SK-N-SH (cell line): ENCODE results near the gene CEP112. TPM values are rescaled to one million over a fixed set of nuclear protein-coding genes. Genes with fewer than 3 reads are reported as not detected.

ENCODE experiments used
- CTCF ChIA-PET: fragments of 300-600, 350-600 bp; formaldehyde crosslinking; extraction: SDS; loops from one replicate; lab custom pipeline; 2021; lab: Yijun Ruan, JAX
- POLR2A ChIA-PET: fragments of 350-600 bp; sonication (Branson Sonifier 250); formaldehyde crosslinking; extraction: SDS; loops from one replicate; lab custom pipeline; 2020; ENCODE audit warnings: antibody characterized with exemption, inconsistent platforms; lab: Yijun Ruan, JAX
- DNase-seq: peaks from one replicate; pipeline ENCODE4 v3.0.0; 2012
- H2AFZ ChIP-seq: fragments of 200-600 bp; sonication (generic); 2 replicates; pipeline ENCODE4 v1.8.1; 2016; ENCODE audit warnings: antibody characterized with exemption, mild to moderate bottlenecking, low read depth
- H3F3A ChIP-seq: fragments of 200-600 bp; sonication (generic); replicated peaks from 2 replicates; pipeline ENCODE3; 2016; ENCODE audit warnings: antibody characterized with exemption, mild to moderate bottlenecking; ENCODE audit not compliant: insufficient read depth
- H3K27ac ChIP-seq, 2 experiments: fragments of 200-500 bp in 1 of 2; fragments of 200-600 bp in 1 of 2; sonication (Bioruptor generic) in 1 of 2; sonication (generic), shearing (Covaris generic) in 1 of 2; 2 replicates each; pipeline versions ENCODE4 v1.5.1 to v1.6.1; 2014 to 2016; ENCODE audit warnings: low read depth in 2 of 2, inconsistent platforms in 1 of 2, low read length in 1 of 2, mild to moderate bottlenecking in 1 of 2, mixed read lengths in 1 of 2
- H3K27me3 ChIP-seq: fragments of 200-600 bp; sonication (generic), shearing (Covaris generic); 2 replicates; pipeline ENCODE4 v1.6.1; 2016; ENCODE audit warnings: mixed run types; ENCODE audit not compliant: insufficient read depth
- H3K36me3 ChIP-seq, 2 experiments: fragments of 200-500 bp in 1 of 2; fragments of 200-600 bp in 1 of 2; sonication (Bioruptor generic) in 1 of 2; sonication (generic) in 1 of 2; replicated peaks in 1 of 2; 2 replicates each; pipeline versions ENCODE3 to v1.5.1; 2014 to 2016; ENCODE audit warnings: low read length in 1 of 2, mild to moderate bottlenecking in 1 of 2; ENCODE audit not compliant: insufficient read depth in 2 of 2, control insufficient read depth in 1 of 2
- H3K4me1 ChIP-seq, 2 experiments: fragments of 200-500 bp in 1 of 2; fragments of 200-600 bp in 1 of 2; sonication (Bioruptor generic) in 1 of 2; sonication (generic), shearing (Covaris generic) in 1 of 2; 2 replicates each; pipeline versions ENCODE4 v1.5.1 to v1.6.1; 2014 to 2016; ENCODE audit warnings: low read depth in 1 of 2, low read length in 1 of 2, mixed run types in 1 of 2; ENCODE audit not compliant: insufficient read depth in 2 of 2, control insufficient read depth in 1 of 2
- H3K4me2 ChIP-seq: fragments of 200-600 bp; sonication (generic), shearing (Covaris generic); 2 replicates; pipeline ENCODE4 v1.6.1; 2017; ENCODE audit warnings: mixed run types
- H3K4me3 ChIP-seq, 2 experiments: fragments of 200-500 bp in 1 of 2; fragments of 200-600 bp in 1 of 2; sonication (Bioruptor generic) in 1 of 2; sonication (generic), shearing (Covaris generic) in 1 of 2; 2 replicates each; pipeline versions ENCODE4 v1.5.1 to v1.8.1; 2014 to 2016; ENCODE audit warnings: low read depth in 2 of 2, inconsistent platforms in 1 of 2, low read length in 1 of 2, mild to moderate bottlenecking in 1 of 2, mixed read lengths in 1 of 2, moderate library complexity in 1 of 2
- H3K79me2 ChIP-seq: fragments of 200-600 bp; sonication (generic); 2 replicates; pipeline ENCODE4 v1.8.1; 2017; ENCODE audit warnings: mild to moderate bottlenecking; ENCODE audit not compliant: insufficient read depth
- H3K9ac ChIP-seq: fragments of 200-600 bp; sonication (generic); 2 replicates; pipeline ENCODE4 v1.6.1; 2017; ENCODE audit warnings: mixed run types
- H3K9me2 ChIP-seq: fragments of 200-600 bp; sonication (generic); 2 replicates; pipeline ENCODE4 v1.6.1; 2017; ENCODE audit warnings: mixed run types
- H3K9me3 ChIP-seq: fragments of 200-600 bp; sonication (generic); 2 replicates; pipeline ENCODE4 v1.6.1; 2017; ENCODE audit warnings: mixed run types, mild to moderate bottlenecking, moderate library complexity
- H4K20me1 ChIP-seq: fragments of 200-600 bp; sonication (generic); 2 replicates; pipeline ENCODE4 v1.6.1; 2017; ENCODE audit warnings: mild to moderate bottlenecking, mixed run types; ENCODE audit not compliant: insufficient read depth
- CHD2 ChIP-seq: fragments of 150-350 bp; IDR thresholded peaks from 2 replicates; pipeline ENCODE4 v1.6.1; 2018; ENCODE audit warnings: low read length; ENCODE audit not compliant: partially characterized antibody
- FOSL2 ChIP-seq: IDR thresholded peaks from 2 replicates; pipeline ENCODE4 v1.4.0; 2012; ENCODE audit warnings: low read depth, mild to moderate bottlenecking, moderate library complexity, borderline replicate concordance
- NFIC ChIP-seq: IDR thresholded peaks from 2 replicates; pipeline ENCODE4 v1.4.0; 2012; ENCODE audit warnings: borderline replicate concordance
- NRF1 ChIP-seq: IDR thresholded peaks from 2 replicates; pipeline ENCODE4 v1.6.1; 2012; ENCODE audit warnings: low read depth, mild to moderate bottlenecking, low read length
- PBX3 ChIP-seq: IDR thresholded peaks from 2 replicates; pipeline ENCODE4; 2012
- POLR2AphosphoS5 ChIP-seq: IDR thresholded peaks from 2 replicates; pipeline ENCODE4 v1.6.1; 2012; ENCODE audit warnings: low read depth, low read length
- RFX5 ChIP-seq: IDR thresholded peaks from 2 replicates; pipeline ENCODE4 v1.6.1; 2012; ENCODE audit warnings: mild to moderate bottlenecking, improper control_type of control experiment, low read length
- SIN3A ChIP-seq: IDR thresholded peaks from 2 replicates; pipeline ENCODE4 v1.6.1; 2012; ENCODE audit warnings: low read depth, mild to moderate bottlenecking, low read length, moderate library complexity, borderline replicate concordance
- TCF12 ChIP-seq: IDR thresholded peaks from 2 replicates; pipeline ENCODE4 v1.4.0; 2012
- TEAD4 ChIP-seq: IDR thresholded peaks from 2 replicates; pipeline ENCODE4 v1.4.0; 2012; ENCODE audit warnings: mild to moderate bottlenecking, borderline replicate concordance; ENCODE audit not compliant: insufficient read depth
- USF1 ChIP-seq: IDR thresholded peaks from 2 replicates; pipeline ENCODE4 v1.4.0; 2012; ENCODE audit warnings: low read depth, borderline replicate concordance
- WGBS: methylation state at CpG from one replicate; pipeline ENCODE4 v1.1.6; 2017; ENCODE audit warnings: low lambda C conversion rate; 5-methylcytosine and 5-hydroxymethylcytosine counted together
- polyA plus RNA-seq, 3 experiments: library from polyadenylated mRNA; depleted of rRNA; stranded (reverse); fragments of >200 nt; gene quantifications; 2 replicates each; pipeline ENCODE4 v1.2.3, GENCODE V29; 2012
- TF ChIP-seq, protein P1 (sequence below): fragments of 150-350 bp; IDR thresholded peaks from 2 replicates; pipeline ENCODE4 v1.6.1; 2016; ENCODE audit warnings: mild to moderate bottlenecking, low read depth, low read length

The CEP112 gene
- polyA plus RNA-seq, 1 of the 3 experiments (the other 2 are of a cell fraction) = 7.9 TPM

DNA sequence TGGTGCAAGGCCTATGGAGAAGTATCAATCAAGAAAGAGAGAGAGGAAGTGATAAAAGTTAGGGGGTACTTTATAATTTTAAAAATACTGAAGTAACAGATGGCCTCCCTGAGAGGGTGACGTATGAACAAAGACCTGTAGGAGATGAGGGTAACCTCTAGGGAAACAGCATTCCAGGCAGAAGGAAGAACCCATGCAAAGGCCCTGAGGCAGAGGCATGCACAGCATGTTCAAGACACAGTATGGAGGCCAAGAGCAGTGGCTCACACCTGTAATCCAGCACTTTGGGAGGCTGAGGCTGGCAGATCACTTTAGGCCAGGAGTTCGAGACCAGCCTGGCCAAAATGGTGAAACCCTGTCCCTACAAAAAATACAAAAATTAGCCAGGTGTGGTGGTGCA is 437.9 kb downstream of the CEP112 start:
- POLR2A ChIA-PET = no interaction called here
- no peaks in the 10 kb centered on the region for H3K79me2 ChIP-seq
- CTCF ChIA-PET = interaction anchor here (0.9 to 1.1 kb wide), 2 partner anchors 19 to 460 kb away, joined by 3 read pairs; no protein-coding TSS in a partner anchor
- H3K4me2 ChIP-seq = no peak overlapping the region
- H3K4me1 ChIP-seq = peaks cover 12% of the 10 kb centered on the region in 2 experiments; a peak in 3 of 4 replicates
- no peak for TF ChIP-seq RFX5
- TF ChIP-seq NFIC = no peak
- no peak for TF ChIP-seq NRF1
- H3K9me3 ChIP-seq = no peaks in the 10 kb centered on the region
- no peak overlapping the region for H3K9ac ChIP-seq
- no peak overlapping the region for H3K4me3 ChIP-seq
- no peak overlapping the region for H2AFZ ChIP-seq
- no peak for DNase-seq
- no peaks in the 10 kb centered on the region for H3K27me3 ChIP-seq
- 88% methylated on average over 2 of the region's 2 CpGs for WGBS
- peaks cover 5% of the 10 kb centered on the region for H3F3A ChIP-seq
- no peak overlapping the region for H3K27ac ChIP-seq
- no peaks in the 10 kb centered on the region for H3K36me3 ChIP-seq
- no peaks in the 10 kb centered on the region for H4K20me1 ChIP-seq
- H3K9me2 ChIP-seq = no peaks in the 10 kb centered on the region

GRCh38 chr17:65753348-65753747 is 438.6 kb downstream of the CEP112 start:
- H3K9me3 ChIP-seq = no peaks in the 10 kb centered on the region
- POLR2A ChIA-PET = no interaction called here
- H3K4me1 ChIP-seq = peaks cover 12% of the 10 kb centered on the region in 2 experiments; a peak in 3 of 4 replicates
- no peak for DNase-seq
- H3K27me3 ChIP-seq = no peaks in the 10 kb centered on the region
- H3K4me3 ChIP-seq = no peak overlapping the region
- no peak overlapping the region for H2AFZ ChIP-seq
- no peak overlapping the region for H3K9ac ChIP-seq
- WGBS = 74% methylated on average over 4 of the region's 4 CpGs
- H3K27ac ChIP-seq = no peak overlapping the region
- no peaks in the 10 kb centered on the region for H3K36me3 ChIP-seq
- TF ChIP-seq PBX3 = no peak
- no peak for TF ChIP-seq TCF12
- TF ChIP-seq FOSL2 = no peak
- TF ChIP-seq POLR2AphosphoS5 = no peak
- no peak for TF ChIP-seq SIN3A
- no peak for TF ChIP-seq USF1
- TF ChIP-seq, protein P1, sequence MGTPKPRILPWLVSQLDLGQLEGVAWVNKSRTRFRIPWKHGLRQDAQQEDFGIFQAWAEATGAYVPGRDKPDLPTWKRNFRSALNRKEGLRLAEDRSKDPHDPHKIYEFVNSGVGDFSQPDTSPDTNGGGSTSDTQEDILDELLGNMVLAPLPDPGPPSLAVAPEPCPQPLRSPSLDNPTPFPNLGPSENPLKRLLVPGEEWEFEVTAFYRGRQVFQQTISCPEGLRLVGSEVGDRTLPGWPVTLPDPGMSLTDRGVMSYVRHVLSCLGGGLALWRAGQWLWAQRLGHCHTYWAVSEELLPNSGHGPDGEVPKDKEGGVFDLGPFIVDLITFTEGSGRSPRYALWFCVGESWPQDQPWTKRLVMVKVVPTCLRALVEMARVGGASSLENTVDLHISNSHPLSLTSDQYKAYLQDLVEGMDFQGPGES = no peak
- no peak for TF ChIP-seq TEAD4
- TF ChIP-seq CHD2 = no peak
- TF ChIP-seq, all 33 proteins: peak for 0
- peaks cover 5% of the 10 kb centered on the region for H3F3A ChIP-seq
- no peaks in the 10 kb centered on the region for H3K79me2 ChIP-seq
- no peak overlapping the region for H3K4me2 ChIP-seq
- CTCF ChIA-PET = no interaction called here
- no peaks in the 10 kb centered on the region for H4K20me1 ChIP-seq
- H3K9me2 ChIP-seq = no peaks in the 10 kb centered on the region
